Retinal pigment epithelial cell (primary cell): ENCODE results near the gene BMAL2.

Source experiments
- DNase-seq: peaks from one replicate; pipeline ENCODE4 v3.0.0-alpha.2; 2010; ENCODE audit warnings: low read depth
- H3K4me3 ChIP-seq: 2 replicates; pipeline ENCODE4 v1.5.1; 2011; ENCODE audit warnings: mild to moderate bottlenecking, low read length, control low read depth, moderate library complexity
- CTCF ChIP-seq: conservative IDR thresholded peaks from 2 replicates; pipeline ENCODE4 v1.5.1; 2011; ENCODE audit warnings: low read depth, low read length, control low read depth, inconsistent platforms

The BMAL2 gene

GRCh38 chr12:27333403-27334009 lies 870 bp downstream of the BMAL2 start:
- no peak for DNase-seq
- TF ChIP-seq CTCF = no peak
- H3K4me3 ChIP-seq = peak overlapping the region; percentile 67

- no peak overlapping the region for H3K4me3 ChIP-seq
- TF ChIP-seq CTCF = no peak
- DNase-seq = no peak
Measured at GRCh38 chr12:27334042-27334720, 1.5 kb downstream of the BMAL2 start.

GRCh38 chr12:27334721-27335082 lies 2.1 kb downstream of the BMAL2 start:
- no peak for DNase-seq
- H3K4me3 ChIP-seq = no peak overlapping the region
- no peak for TF ChIP-seq CTCF

GRCh38 chr12:27335364-27336281 lies 3.0 kb downstream of the BMAL2 start:
- no peak for DNase-seq
- TF ChIP-seq CTCF = no peak
- no peak overlapping the region for H3K4me3 ChIP-seq

- no peak overlapping the region for H3K4me3 ChIP-seq
- no peak for DNase-seq
- no peak for TF ChIP-seq CTCF
Measured at GRCh38 chr12:27336282-27336653, 3.6 kb downstream of the BMAL2 start.

GRCh38 chr12:27337376-27337775 lies 4.7 kb downstream of the BMAL2 start:
- H3K4me3 ChIP-seq = no peak overlapping the region
- TF ChIP-seq CTCF = no peak

More at GRCh38 chr12:27337376-27337775, 4.7 kb downstream of the BMAL2 start:
- no peak for DNase-seq
